Measurements from ENCODE around the gene AMN. TPM values are rescaled to one million over a fixed set of nuclear protein-coding genes. Genes with fewer than 3 reads are reported as not detected.
A peak's percentile ranks its signal among the peaks of the same experiment; 100 is the strongest.
"Not testable (repeated sequence)": the region's sequence is repeated elsewhere in the genome, so short reads cannot be mapped to it uniquely, and the experiment has no call there.

AMN gene
- total RNA-seq, result not detected
- 10 to 100 TPM; 42.0 to 78.1 (median 43.0) TPM for polyA plus RNA-seq

- TF ChIP-seq EP300 (IDR thresholded peaks at IDR 0.05) (no peak), POLR2AphosphoS5 (IDR thresholded peaks at IDR 0.05) (no peak), POLR2A (IDR thresholded peaks at IDR 0.05) (peak in 1 of 2 donors; percentile 14), CTCF (IDR thresholded peaks at IDR 0.05) (no peak)
- 3 to 9% methylated on average over 56 of the region's 56 CpGs for WGBS, 2 donors
- Histone ChIP-seq H3K9me3 (no peaks in the 10 kb centered on the region), H3K27ac (no peak within 1 kb of the TSS), H3K4me3 (peak within 1 kb of the TSS in 3 of 4 donors; percentile 14 to 29 (median 23)), H3K27me3 (peaks cover 21 to 51% (median 38%) of the 10 kb centered on the region in 3 donors), H3K36me3 (no peaks in the 10 kb centered on the region), H3K4me1 (peaks cover 0 to 13% (median 10%) of the 10 kb centered on the region in 4 donors)
- no peak for DNase-seq
- intact Hi-C loops (cut with DNase I), result no loop called here
These were observed at the start of gene AMN for GRCh38 chr14:102922490-102923200. TSS of gene AMN (plus strand) at chr14:102922663. CDS start at chr14:102922689, 26 bp downstream.

GRCh38 chr14:102873131-102873530, 49.3 kb upstream of the AMN start:
- Histone ChIP-seq H3K27ac (no peak overlapping the region), H3K36me3 (peaks cover 0 to 58% (median 14%) of the 10 kb centered on the region in 4 donors), H3K27me3 (no peaks in the 10 kb centered on the region), H3K4me3 (no peak overlapping the region), H3K9me3 (no peaks in the 10 kb centered on the region), H3K4me1 (no peaks in the 10 kb centered on the region)
- DNase-seq, result no peak
- intact Hi-C loops (cut with DNase I), result no loop called here
- WGBS, 2 donors, result 14 to 67% methylated on average over 7 of the region's 7 CpGs
- no peak for TF ChIP-seq POLR2AphosphoS5 (IDR thresholded peaks at IDR 0.05)
- no peak for TF ChIP-seq EP300 (IDR thresholded peaks at IDR 0.05)
- no peak for TF ChIP-seq POLR2A (IDR thresholded peaks at IDR 0.05)
- no peak for TF ChIP-seq CTCF (IDR thresholded peaks at IDR 0.05)

GRCh38 chr14:102873546-102874061, 48.9 kb upstream of the AMN start:
- H3K27me3 ChIP-seq, result no peaks in the 10 kb centered on the region
- peaks cover 0 to 58% (median 14%) of the 10 kb centered on the region in 4 donors for H3K36me3 ChIP-seq
- 9 to 55% methylated on average over 7 of the region's 7 CpGs for WGBS, 2 donors
- H3K4me3 ChIP-seq, result no peak overlapping the region
- TF ChIP-seq EP300 (IDR thresholded peaks at IDR 0.05) (no peak), CTCF (IDR thresholded peaks at IDR 0.05) (no peak), POLR2A (IDR thresholded peaks at IDR 0.05) (no peak), POLR2AphosphoS5 (IDR thresholded peaks at IDR 0.05) (no peak)
- no peak for DNase-seq
- no peaks in the 10 kb centered on the region for H3K9me3 ChIP-seq
- no peaks in the 10 kb centered on the region for H3K4me1 ChIP-seq
- no peak overlapping the region for H3K27ac ChIP-seq
- intact Hi-C loops (cut with DNase I), result no loop called here

- DNase-seq, result no peak
- TF ChIP-seq POLR2A (IDR thresholded peaks at IDR 0.05) (no peak), CTCF (IDR thresholded peaks at IDR 0.05) (no peak), POLR2AphosphoS5 (IDR thresholded peaks at IDR 0.05) (no peak), EP300 (IDR thresholded peaks at IDR 0.05) (no peak)
- Histone ChIP-seq H3K36me3 (peaks cover 0 to 54% (median 14%) of the 10 kb centered on the region in 4 donors), H3K27ac (no peak overlapping the region), H3K9me3 (no peaks in the 10 kb centered on the region), H3K4me3 (no peak overlapping the region), H3K4me1 (no peaks in the 10 kb centered on the region), H3K27me3 (no peaks in the 10 kb centered on the region)
- intact Hi-C loops (cut with DNase I), result no loop called here
- 80 to 87% methylated on average over 2 of the region's 2 CpGs for WGBS, 2 donors
These were observed 46.8 kb upstream of the AMN start for GRCh38 chr14:102875652-102876051.

GRCh38 chr14:102877511-102877910, 45.0 kb upstream of the AMN start:
- intact Hi-C loops (cut with DNase I), result not testable (repeated sequence)
- WGBS, 2 donors, result 99% methylated on average over 10 of the region's 10 CpGs

More at GRCh38 chr14:102877511-102877910, 45.0 kb upstream of the AMN start:
- peaks cover 0 to 41% (median 10%) of the 10 kb centered on the region in 4 donors for H3K36me3 ChIP-seq
- H3K4me1 ChIP-seq, H3K4me3 ChIP-seq, H3K27ac ChIP-seq, H3K27me3 ChIP-seq, DNase-seq, H3K9me3 ChIP-seq: not testable (repeated sequence)
